B cell (primary cell): ENCODE measurements around the gene CCDC80.

Source experiments
- EZH2 ChIP-seq: IDR thresholded peaks from 2 replicates; pipeline ENCODE4 v1.6.1; 2012; ENCODE audit warnings: borderline replicate concordance, low read depth, mild to moderate bottlenecking, moderate library complexity, low read length; ENCODE audit not compliant: insufficient read depth, poor library complexity, severe bottlenecking
- TF ChIP-seq, protein P1 (sequence below): fragments of 200-600 bp; IDR thresholded peaks from one replicate; pipeline ENCODE4 v1.8.0; 2022; ENCODE audit warnings: antibody characterized with exemption, mild to moderate bottlenecking

DNA sequence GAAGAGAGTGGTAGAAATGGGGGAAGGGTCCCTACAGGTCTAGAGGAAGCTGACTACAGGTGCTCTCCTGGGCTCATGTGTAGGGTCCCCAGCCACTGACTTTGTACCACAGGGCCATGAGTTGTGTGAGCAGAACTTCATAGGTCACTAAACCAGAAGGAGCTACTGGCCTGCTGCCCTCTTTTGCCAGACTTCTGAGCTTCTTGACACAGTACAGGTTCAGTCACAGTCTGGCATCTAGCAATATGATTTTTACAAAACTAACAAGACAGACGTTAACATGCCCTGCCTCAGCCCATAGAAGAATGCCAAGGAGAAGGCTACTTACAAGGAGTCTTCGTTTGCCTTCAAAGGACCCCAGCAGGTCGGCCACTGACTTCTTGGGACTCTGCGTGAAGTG is 3.2 kb downstream of the CCDC80 start:
- TF ChIP-seq, protein P1, sequence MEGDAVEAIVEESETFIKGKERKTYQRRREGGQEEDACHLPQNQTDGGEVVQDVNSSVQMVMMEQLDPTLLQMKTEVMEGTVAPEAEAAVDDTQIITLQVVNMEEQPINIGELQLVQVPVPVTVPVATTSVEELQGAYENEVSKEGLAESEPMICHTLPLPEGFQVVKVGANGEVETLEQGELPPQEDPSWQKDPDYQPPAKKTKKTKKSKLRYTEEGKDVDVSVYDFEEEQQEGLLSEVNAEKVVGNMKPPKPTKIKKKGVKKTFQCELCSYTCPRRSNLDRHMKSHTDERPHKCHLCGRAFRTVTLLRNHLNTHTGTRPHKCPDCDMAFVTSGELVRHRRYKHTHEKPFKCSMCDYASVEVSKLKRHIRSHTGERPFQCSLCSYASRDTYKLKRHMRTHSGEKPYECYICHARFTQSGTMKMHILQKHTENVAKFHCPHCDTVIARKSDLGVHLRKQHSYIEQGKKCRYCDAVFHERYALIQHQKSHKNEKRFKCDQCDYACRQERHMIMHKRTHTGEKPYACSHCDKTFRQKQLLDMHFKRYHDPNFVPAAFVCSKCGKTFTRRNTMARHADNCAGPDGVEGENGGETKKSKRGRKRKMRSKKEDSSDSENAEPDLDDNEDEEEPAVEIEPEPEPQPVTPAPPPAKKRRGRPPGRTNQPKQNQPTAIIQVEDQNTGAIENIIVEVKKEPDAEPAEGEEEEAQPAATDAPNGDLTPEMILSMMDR = no peak
- no peak for TF ChIP-seq EZH2
